Thyroid gland (tissue), 4 donors: Measurements from ENCODE around the gene CFAP20DC. TPM values are rescaled to one million over a fixed set of nuclear protein-coding genes. Genes with fewer than 3 reads are reported as not detected.
A peak's percentile ranks its signal among the peaks of the same experiment; 100 is the strongest.
"Not testable (repeated sequence)": the region's sequence is repeated elsewhere in the genome, so short reads cannot be mapped to it uniquely, and the experiment has no call there.

Experiments used
- DNase-seq, 2 donors: peaks; one replicate each; pipeline ENCODE4 v3.0.0-alpha.2; 2019
- H3K27ac ChIP-seq, 3 donors: fragments of 200-600 bp; sonication (generic); 1 replicate in 2 of 3; 2 replicates in 1 of 3; pipeline ENCODE4 v1.5.1; 2016 to 2019; ENCODE audit warnings: mild to moderate bottlenecking in 1 of 3, moderate library complexity in 1 of 3
- H3K27me3 ChIP-seq: fragments of 200-600 bp; sonication (generic); one replicate; pipeline ENCODE4 v1.5.1; 2019
- H3K36me3 ChIP-seq, 2 donors: fragments of 200-600 bp; sonication (generic); one replicate each; pipeline ENCODE4 v1.5.1; 2016 to 2019
- H3K4me1 ChIP-seq, 2 donors: fragments of 200-600 bp; sonication (generic); one replicate each; pipeline ENCODE4 v1.5.1; 2017 to 2019
- H3K4me3 ChIP-seq, 3 donors: fragments of 200-600 bp; sonication (generic); replicated peaks in 1 of 3; 1 replicate in 2 of 3; 2 replicates in 1 of 3; pipeline ENCODE4 v1.5.1; 2016; ENCODE audit warnings: mild to moderate bottlenecking in 1 of 3
- H3K9me3 ChIP-seq: fragments of 200-600 bp; sonication (generic); one replicate; pipeline ENCODE4 v1.5.1; 2017
- POLR2A ChIP-seq, 2 donors: fragments of 450-650 bp; IDR thresholded peaks; one replicate each; pipeline ENCODE4 v1.6.1; 2017; ENCODE audit warnings: antibody characterized with exemption in 2 of 2, mild to moderate bottlenecking in 2 of 2, moderate library complexity in 1 of 2
- WGBS, 2 donors: methylation state at CpG; one replicate each; pipeline ENCODE4 v1.1.5; 2017; 5-methylcytosine and 5-hydroxymethylcytosine counted together
- intact Hi-C: fragments of 100-400 bp; cut with DNase I; formaldehyde crosslinking; loops from one replicate; pipeline ENCODE4 v1.15.1; 2023
- total RNA-seq, 4 donors: library from RNA; depleted of rRNA; stranded (reverse); fragments of >200 nt; gene quantifications; one replicate each; pipeline ENCODE4 v1.2.3, GENCODE V29; 2016
- TF ChIP-seq, protein P1 (sequence below), 6 experiments: fragments of 200-600 bp in 3 of 6; fragments of 450-650 bp in 3 of 6; sonication (generic) in 3 of 6; IDR thresholded peaks; one replicate each; pipeline ENCODE4 v1.5.1; 2016 to 2019; ENCODE audit warnings: antibody characterized with exemption in 6 of 6, mild to moderate bottlenecking in 2 of 6, inconsistent platforms in 1 of 6, moderate library complexity in 1 of 6

CFAP20DC gene
- total RNA-seq, 4 donors from 2014 or later, result 0.20 to 0.92 (median 0.60) TPM

DNA sequence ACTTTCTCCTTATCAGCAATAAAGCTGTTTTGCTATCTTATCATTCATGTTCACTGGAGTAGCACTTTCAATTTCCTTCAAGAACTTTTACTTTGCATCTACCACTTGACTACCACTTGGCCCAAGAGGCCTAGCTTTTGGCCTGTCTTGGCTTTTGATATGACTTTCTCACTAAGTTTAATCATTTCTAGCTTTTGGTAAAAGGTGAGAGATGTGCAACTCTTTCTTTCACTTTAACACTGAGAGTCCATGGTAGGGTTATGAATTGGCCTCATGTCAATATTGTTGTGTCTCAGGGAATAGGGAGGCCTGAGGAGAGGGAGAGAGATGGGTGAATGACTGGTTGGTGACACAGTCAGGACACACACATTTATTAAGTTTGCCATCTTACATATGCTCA is 352.3 kb downstream of the CFAP20DC start:
- Histone ChIP-seq H3K36me3 (no peaks in the 10 kb centered on the region), H3K9me3 (no peaks in the 10 kb centered on the region), H3K4me3 (no peak overlapping the region), H3K27me3 (no peaks in the 10 kb centered on the region), H3K27ac (no peak overlapping the region), H3K4me1 (peaks cover 14 to 29% of the 10 kb centered on the region in 2 donors)
- intact Hi-C loops, result no loop called here
- no peak for DNase-seq
- no peak for TF ChIP-seq POLR2A (IDR thresholded peaks at IDR 0.05)

DNA sequence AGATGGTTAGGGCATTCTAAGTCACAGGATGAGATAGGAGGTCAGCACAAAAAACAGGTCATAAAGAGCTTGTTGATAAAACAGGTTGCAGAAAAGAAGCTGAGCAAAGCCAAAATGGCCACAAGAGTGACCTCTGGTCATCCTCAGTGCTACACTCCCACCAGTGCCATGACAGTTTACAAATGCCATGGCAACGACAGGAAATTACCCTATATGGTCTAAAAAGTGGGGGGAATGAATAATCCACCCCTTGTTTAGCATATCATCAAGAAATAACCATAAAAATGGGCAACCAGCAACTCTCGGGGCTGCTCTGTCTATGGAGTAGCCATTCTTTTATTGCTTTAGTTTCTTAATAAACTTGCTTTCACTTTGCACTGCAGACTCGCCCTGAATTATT is 353.0 kb downstream of the CFAP20DC start:
- H3K9me3 ChIP-seq, H3K4me3 ChIP-seq, intact Hi-C loops, H3K36me3 ChIP-seq, H3K27me3 ChIP-seq, DNase-seq, H3K27ac ChIP-seq: not testable (repeated sequence)
- WGBS, 2 donors, result 90 to 96% methylated on average over 3 of the region's 3 CpGs
- H3K4me1 ChIP-seq, result peaks cover 14 to 29% of the 10 kb centered on the region in 2 donors

DNA sequence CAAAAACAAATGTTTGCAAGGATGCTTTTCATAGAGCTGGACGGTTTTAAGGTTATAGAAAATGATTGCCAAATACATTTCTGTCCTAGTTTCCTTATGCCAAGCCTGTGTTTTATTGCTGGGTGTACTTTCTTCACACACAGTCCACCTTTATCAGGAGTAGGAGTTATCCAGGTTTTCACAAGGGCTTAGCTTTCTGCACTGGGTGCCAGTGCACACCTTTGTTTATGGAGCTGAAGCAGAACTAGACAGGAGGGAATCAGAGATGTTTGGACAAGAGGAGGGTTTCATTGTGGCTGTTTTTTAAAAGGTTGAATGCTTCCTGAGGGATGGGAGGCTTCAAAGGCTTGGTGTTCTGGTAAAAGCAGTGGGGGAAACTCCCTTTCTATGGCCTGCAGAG is 353.7 kb downstream of the CFAP20DC start:
- TF ChIP-seq, protein P1, sequence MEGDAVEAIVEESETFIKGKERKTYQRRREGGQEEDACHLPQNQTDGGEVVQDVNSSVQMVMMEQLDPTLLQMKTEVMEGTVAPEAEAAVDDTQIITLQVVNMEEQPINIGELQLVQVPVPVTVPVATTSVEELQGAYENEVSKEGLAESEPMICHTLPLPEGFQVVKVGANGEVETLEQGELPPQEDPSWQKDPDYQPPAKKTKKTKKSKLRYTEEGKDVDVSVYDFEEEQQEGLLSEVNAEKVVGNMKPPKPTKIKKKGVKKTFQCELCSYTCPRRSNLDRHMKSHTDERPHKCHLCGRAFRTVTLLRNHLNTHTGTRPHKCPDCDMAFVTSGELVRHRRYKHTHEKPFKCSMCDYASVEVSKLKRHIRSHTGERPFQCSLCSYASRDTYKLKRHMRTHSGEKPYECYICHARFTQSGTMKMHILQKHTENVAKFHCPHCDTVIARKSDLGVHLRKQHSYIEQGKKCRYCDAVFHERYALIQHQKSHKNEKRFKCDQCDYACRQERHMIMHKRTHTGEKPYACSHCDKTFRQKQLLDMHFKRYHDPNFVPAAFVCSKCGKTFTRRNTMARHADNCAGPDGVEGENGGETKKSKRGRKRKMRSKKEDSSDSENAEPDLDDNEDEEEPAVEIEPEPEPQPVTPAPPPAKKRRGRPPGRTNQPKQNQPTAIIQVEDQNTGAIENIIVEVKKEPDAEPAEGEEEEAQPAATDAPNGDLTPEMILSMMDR (IDR thresholded peaks at IDR 0.05), result no peak
- no peak for TF ChIP-seq POLR2A (IDR thresholded peaks at IDR 0.05)

DNA sequence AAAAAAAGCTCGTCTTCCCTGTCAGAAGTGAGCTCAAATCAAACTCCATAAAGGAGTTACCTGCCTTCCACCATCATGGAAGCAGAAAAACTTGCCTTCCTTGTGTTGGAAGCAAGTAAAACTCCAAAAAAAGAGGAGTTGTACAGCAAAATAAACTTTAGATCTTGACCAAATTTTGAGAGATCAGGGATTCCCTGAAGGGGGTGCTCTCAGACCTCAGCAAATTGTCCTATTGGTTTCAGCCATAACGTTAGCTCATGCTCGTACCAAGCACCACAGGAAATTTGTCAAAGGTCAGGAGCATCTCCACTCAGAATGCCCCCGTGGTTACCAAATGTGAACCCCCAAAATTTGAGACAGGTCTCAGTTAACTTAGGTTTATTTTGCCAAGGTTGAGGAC is 354.5 kb downstream of the CFAP20DC start:
- H3K4me3 ChIP-seq, DNase-seq, intact Hi-C loops, H3K27me3 ChIP-seq, H3K36me3 ChIP-seq, H3K9me3 ChIP-seq, H3K27ac ChIP-seq: not testable (repeated sequence)
- 79 to 80% methylated on average over 4 of the region's 4 CpGs for WGBS, 2 donors
- peaks cover 14 to 29% of the 10 kb centered on the region in 2 donors for H3K4me1 ChIP-seq

More for the DNA sequence above, 353.7 kb downstream of the CFAP20DC start:
- no peak overlapping the region for H3K4me3 ChIP-seq
- no peak overlapping the region for H3K27ac ChIP-seq
- DNase-seq, result peak; percentile 11 to 12
- peaks cover 14 to 29% of the 10 kb centered on the region in 2 donors for H3K4me1 ChIP-seq
- no peaks in the 10 kb centered on the region for H3K9me3 ChIP-seq
- H3K36me3 ChIP-seq, result no peaks in the 10 kb centered on the region
- WGBS, 2 donors, result 83 to 93% methylated on average over 1 of the region's 1 CpG
- intact Hi-C loops, result no loop called here
- H3K27me3 ChIP-seq, result no peaks in the 10 kb centered on the region

DNA sequence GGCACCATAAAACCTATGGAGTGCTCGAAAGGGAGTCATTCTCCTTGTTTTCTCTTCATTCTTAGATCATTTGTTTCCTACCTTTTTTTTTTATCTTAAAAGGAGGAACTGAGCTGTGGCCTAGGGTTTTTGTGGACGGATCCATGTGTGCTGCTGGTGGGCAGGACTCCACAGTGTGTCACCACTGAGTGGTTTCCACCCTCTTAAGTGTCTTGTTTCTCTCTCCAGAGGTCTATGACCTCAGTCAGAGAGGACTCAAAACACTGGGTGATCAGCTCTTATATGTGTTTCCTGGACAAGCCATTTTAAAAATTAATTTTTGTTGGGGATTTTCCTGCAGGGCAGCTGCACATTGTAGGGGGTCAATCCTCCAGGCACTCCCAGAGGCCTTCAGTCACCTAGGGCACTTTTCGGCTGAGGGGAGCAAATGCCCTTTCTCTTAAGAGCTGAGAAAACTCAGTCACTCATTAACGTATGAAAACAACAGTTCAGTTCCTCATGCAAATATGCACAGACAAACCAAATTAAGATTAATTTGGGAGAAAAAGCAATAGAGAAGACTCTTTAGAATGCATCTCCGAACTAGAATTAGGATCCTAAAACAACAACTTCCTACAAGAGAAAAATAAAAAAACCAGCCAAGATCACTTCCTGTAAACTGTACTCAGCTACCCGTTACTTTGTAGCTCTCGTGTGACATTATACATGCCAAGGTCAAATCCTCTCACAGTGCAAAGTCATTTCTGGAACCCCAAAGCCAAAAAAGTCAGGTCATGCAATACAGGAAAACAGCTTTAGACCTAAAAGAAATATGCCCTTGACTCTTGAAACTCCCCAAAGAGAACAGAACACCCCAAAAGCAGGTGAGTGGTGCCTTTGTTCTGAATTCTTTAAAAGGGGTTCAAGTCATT is 355.6 kb downstream of the CFAP20DC start:
- no peaks in the 10 kb centered on the region for H3K27me3 ChIP-seq
- H3K36me3 ChIP-seq, result no peaks in the 10 kb centered on the region
- H3K4me1 ChIP-seq, result peaks cover 14 to 29% of the 10 kb centered on the region in 2 donors
- H3K9me3 ChIP-seq, result no peaks in the 10 kb centered on the region
- TF ChIP-seq, protein P1 (IDR thresholded peaks at IDR 0.05), result no peak
- no peak for TF ChIP-seq POLR2A (IDR thresholded peaks at IDR 0.05)
- intact Hi-C loops, result no loop called here
- no peak overlapping the region for H3K4me3 ChIP-seq
- peak overlapping the region; percentile 15 to 28 (median 27) for H3K27ac ChIP-seq
- peak; percentile 36 to 58 for DNase-seq
- WGBS, 2 donors, result 34 to 43% methylated on average over 7 of the region's 7 CpGs

DNA sequence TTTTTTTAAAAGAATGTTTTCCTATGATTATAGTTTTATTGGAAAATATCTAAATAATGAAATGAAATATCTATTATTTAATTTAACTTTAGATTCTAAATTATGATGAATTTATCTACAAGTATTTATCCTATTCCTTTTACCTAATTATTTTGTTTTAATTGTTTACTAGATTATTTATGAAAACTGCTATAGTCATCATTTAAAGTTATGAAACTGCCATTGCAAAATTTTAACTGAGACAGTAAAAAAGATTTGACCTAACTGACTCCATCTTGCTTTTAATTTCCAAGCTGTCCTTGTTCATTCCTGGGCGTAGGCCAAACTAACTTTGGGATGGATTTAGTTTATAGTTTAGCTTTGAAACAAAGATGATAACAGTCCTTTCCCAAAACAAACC is 357.3 kb downstream of the CFAP20DC start:
- no peak overlapping the region for H3K4me3 ChIP-seq
- no peak for DNase-seq
- no peaks in the 10 kb centered on the region for H3K36me3 ChIP-seq
- intact Hi-C loops, result no loop called here
- TF ChIP-seq, protein P1 (IDR thresholded peaks at IDR 0.05), result no peak
- no peak for TF ChIP-seq POLR2A (IDR thresholded peaks at IDR 0.05)
- WGBS, 2 donors, result 93 to 98% methylated on average over 1 of the region's 1 CpG
- no peaks in the 10 kb centered on the region for H3K9me3 ChIP-seq
- H3K4me1 ChIP-seq, result peaks cover 14 to 29% of the 10 kb centered on the region in 2 donors
- no peaks in the 10 kb centered on the region for H3K27me3 ChIP-seq
- no peak overlapping the region for H3K27ac ChIP-seq
